ENCODE measurements around the gene LILRB4.
"Not testable (repeated sequence)": the region's sequence is repeated elsewhere in the genome, so short reads cannot be mapped to it uniquely, and the experiment has no call there.

LILRB4 gene

GRCh38 chr19:54633401-54633800, 29.4 kb upstream of the LILRB4 start:
- peaks cover 30% of the 10 kb centered on the region for H3K27me3 Mint-ChIP-seq
- no peak overlapping the region for H3K4me3 Mint-ChIP-seq
- no peaks in the 10 kb centered on the region for H3K36me3 Mint-ChIP-seq
- CTCF ChIA-PET, result no interaction called here
- no peak overlapping the region for H3K27ac Mint-ChIP-seq
- no peaks in the 10 kb centered on the region for H3K9me3 Mint-ChIP-seq
- H3K4me1 Mint-ChIP-seq, result peaks cover 2% of the 10 kb centered on the region
- no peak for DNase-seq

GRCh38 chr19:54636081-54636480, 26.7 kb upstream of the LILRB4 start:
- H3K27ac Mint-ChIP-seq, H3K4me1 Mint-ChIP-seq, H3K36me3 Mint-ChIP-seq, CTCF ChIA-PET, DNase-seq, H3K9me3 Mint-ChIP-seq, H3K4me3 Mint-ChIP-seq: not testable (repeated sequence)
- peaks cover 17% of the 10 kb centered on the region for H3K27me3 Mint-ChIP-seq

GRCh38 chr19:54638683-54639082, 24.1 kb upstream of the LILRB4 start:
- Mint-ChIP-seq H3K27ac (no peak overlapping the region), H3K27me3 (peaks cover 13% of the 10 kb centered on the region), H3K36me3 (no peaks in the 10 kb centered on the region), H3K4me1 (no peaks in the 10 kb centered on the region), H3K9me3 (no peaks in the 10 kb centered on the region), H3K4me3 (no peak overlapping the region)
- CTCF ChIA-PET, result interaction anchor here (1.6 kb wide), 1 partner anchor 36 kb away, joined by 7 read pairs; no protein-coding TSS in a partner anchor
- DNase-seq, result no peak

- H3K4me3 Mint-ChIP-seq, CTCF ChIA-PET, DNase-seq, H3K36me3 Mint-ChIP-seq, H3K4me1 Mint-ChIP-seq, H3K27ac Mint-ChIP-seq, H3K9me3 Mint-ChIP-seq: not testable (repeated sequence)
- H3K27me3 Mint-ChIP-seq, result peaks cover 20% of the 10 kb centered on the region
These were observed 19.8 kb upstream of the LILRB4 start for GRCh38 chr19:54642953-54643352.

GRCh38 chr19:54643583-54643982, 19.2 kb upstream of the LILRB4 start:
- H3K4me3 Mint-ChIP-seq, CTCF ChIA-PET, H3K36me3 Mint-ChIP-seq, H3K9me3 Mint-ChIP-seq, DNase-seq, H3K27ac Mint-ChIP-seq, H3K4me1 Mint-ChIP-seq: not testable (repeated sequence)
- H3K27me3 Mint-ChIP-seq, result peaks cover 20% of the 10 kb centered on the region

- CTCF ChIA-PET, result no interaction called here
- no peaks in the 10 kb centered on the region for H3K9me3 Mint-ChIP-seq
- DNase-seq, result no peak
These were observed 18.7 kb upstream of the LILRB4 start for GRCh38 chr19:54644056-54644455.

GRCh38 chr19:54646331-54646841, 16.4 kb upstream of the LILRB4 start:
- H3K4me3 Mint-ChIP-seq, result no peak overlapping the region

More at GRCh38 chr19:54644056-54644455, 18.7 kb upstream of the LILRB4 start:
- H3K27ac Mint-ChIP-seq, result no peak overlapping the region
- H3K27me3 Mint-ChIP-seq, result peaks cover 20% of the 10 kb centered on the region
- H3K36me3 Mint-ChIP-seq, result no peaks in the 10 kb centered on the region
- no peaks in the 10 kb centered on the region for H3K4me1 Mint-ChIP-seq
- no peak overlapping the region for H3K4me3 Mint-ChIP-seq

GRCh38 chr19:54648129-54648528, 14.7 kb upstream of the LILRB4 start:
- Mint-ChIP-seq H3K9me3 (no peaks in the 10 kb centered on the region), H3K27ac (no peak overlapping the region), H3K27me3 (peaks cover 16% of the 10 kb centered on the region), H3K4me3 (no peak overlapping the region), H3K4me1 (no peaks in the 10 kb centered on the region), H3K36me3 (no peaks in the 10 kb centered on the region)
- CTCF ChIA-PET, result interaction anchor here (1.2 kb wide), 1 partner anchor 27 kb away, joined by 3 read pairs; no protein-coding TSS in a partner anchor
- no peak for DNase-seq

More at GRCh38 chr19:54646331-54646841, 16.4 kb upstream of the LILRB4 start:
- no peak for DNase-seq
- CTCF ChIA-PET, result no interaction called here
- Mint-ChIP-seq H3K9me3 (no peaks in the 10 kb centered on the region), H3K36me3 (no peaks in the 10 kb centered on the region), H3K27me3 (peaks cover 21% of the 10 kb centered on the region), H3K4me1 (no peaks in the 10 kb centered on the region), H3K27ac (no peak overlapping the region)

GRCh38 chr19:54650108-54650655, 12.6 kb upstream of the LILRB4 start:
- H3K4me3 Mint-ChIP-seq, result no peak overlapping the region
- CTCF ChIA-PET, result interaction anchor here (5.1 kb wide), 1 partner anchor 168 kb away, joined by 29 read pairs; no protein-coding TSS in a partner anchor
- H3K27ac Mint-ChIP-seq, result no peak overlapping the region
- H3K36me3 Mint-ChIP-seq, result no peaks in the 10 kb centered on the region
- no peaks in the 10 kb centered on the region for H3K4me1 Mint-ChIP-seq
- no peaks in the 10 kb centered on the region for H3K9me3 Mint-ChIP-seq
- no peak for DNase-seq
- H3K27me3 Mint-ChIP-seq, result peaks cover 16% of the 10 kb centered on the region

- Mint-ChIP-seq H3K9me3 (no peaks in the 10 kb centered on the region), H3K4me3 (no peak overlapping the region), H3K27me3 (peaks cover 22% of the 10 kb centered on the region), H3K36me3 (no peaks in the 10 kb centered on the region), H3K27ac (no peak overlapping the region), H3K4me1 (no peaks in the 10 kb centered on the region)
- CTCF ChIA-PET, result interaction anchor here (0.7 to 5.1 kb wide), 14 partner anchors 11 to 844 kb away, joined by 3 to 31 read pairs (median 3); no protein-coding TSS in a partner anchor
- no peak for DNase-seq
These were observed 9.5 kb upstream of the LILRB4 start for GRCh38 chr19:54653181-54653809.

GRCh38 chr19:54654447-54655321, 8.1 kb upstream of the LILRB4 start:
- peaks cover 21% of the 10 kb centered on the region for H3K27me3 Mint-ChIP-seq
- no peaks in the 10 kb centered on the region for H3K9me3 Mint-ChIP-seq
- no peaks in the 10 kb centered on the region for H3K36me3 Mint-ChIP-seq
- H3K4me1 Mint-ChIP-seq, result no peaks in the 10 kb centered on the region
- CTCF ChIA-PET, result interaction anchor here (1.0 to 5.1 kb wide), 5 partner anchors 19 to 478 kb away, joined by 3 to 31 read pairs (median 21); no protein-coding TSS in a partner anchor
- no peak overlapping the region for H3K4me3 Mint-ChIP-seq
- no peak for DNase-seq
- no peak overlapping the region for H3K27ac Mint-ChIP-seq

GRCh38 chr19:54659300-54659699, 3.5 kb upstream of the LILRB4 start:
- Mint-ChIP-seq H3K27me3 (peaks cover 20% of the 10 kb centered on the region), H3K4me3 (no peak overlapping the region), H3K36me3 (no peaks in the 10 kb centered on the region), H3K9me3 (no peaks in the 10 kb centered on the region), H3K27ac (no peak overlapping the region), H3K4me1 (no peaks in the 10 kb centered on the region)
- CTCF ChIA-PET, result interaction anchor here (0.8 kb wide), 1 partner anchor 15 kb away, joined by 3 read pairs; no protein-coding TSS in a partner anchor
- DNase-seq, result no peak

- Mint-ChIP-seq H3K9me3 (no peaks in the 10 kb centered on the region), H3K4me1 (no peaks in the 10 kb centered on the region), H3K27me3 (peaks cover 12% of the 10 kb centered on the region), H3K4me3 (no peak overlapping the region), H3K27ac (no peak overlapping the region), H3K36me3 (no peaks in the 10 kb centered on the region)
- no peak for DNase-seq
- CTCF ChIA-PET, result interaction anchor here (1.4 kb wide), 1 partner anchor 182 kb away, joined by 3 read pairs; no protein-coding TSS in a partner anchor
These were observed 2.5 kb upstream of the LILRB4 start for GRCh38 chr19:54660306-54660705.

GRCh38 chr19:54660964-54661363, 1.8 kb upstream of the LILRB4 start:
- Mint-ChIP-seq H3K4me3 (no peak overlapping the region), H3K9me3 (no peaks in the 10 kb centered on the region), H3K27ac (no peak overlapping the region), H3K27me3 (peaks cover 9% of the 10 kb centered on the region), H3K4me1 (no peaks in the 10 kb centered on the region), H3K36me3 (no peaks in the 10 kb centered on the region)
- CTCF ChIA-PET, result interaction anchor here (1.4 kb wide), 1 partner anchor 183 kb away, joined by 3 read pairs; no protein-coding TSS in a partner anchor
- DNase-seq, result no peak

Measured in activated naive CD4-positive, alpha-beta T cell treated with anti-CD3 and anti-CD28 coated beads, Interleukin-2, amount 10 ng/mL, durations not matched to agents 7 days and 5 days (primary cell).